DOHH2 (cell line): ENCODE results near the gene GDF2.

Experiments used
- H3F3A ChIP-seq: fragments of 200-600 bp; sonication (generic), shearing (Covaris generic); 2 replicates; pipeline ENCODE4 v1.6.0; 2016; ENCODE audit warnings: antibody characterized with exemption, mild to moderate bottlenecking; ENCODE audit not compliant: control insufficient read depth, insufficient read depth
- H3K27ac ChIP-seq: fragments of 200-600 bp; sonication (generic); 2 replicates; pipeline ENCODE4 v1.5.1; 2014; ENCODE audit warnings: low read depth, mild to moderate bottlenecking, low read length, moderate library complexity
- H3K27me3 ChIP-seq: fragments of 200-600 bp; sonication (generic); 2 replicates; pipeline ENCODE4 v1.6.1; 2014; ENCODE audit warnings: mild to moderate bottlenecking, low read length, mixed read lengths; ENCODE audit not compliant: control insufficient read depth
- H3K36me3 ChIP-seq: fragments of 200-600 bp; sonication (generic); 2 replicates; pipeline ENCODE4 v1.6.1; 2014; ENCODE audit warnings: mild to moderate bottlenecking, low read length, moderate library complexity, mixed read lengths; ENCODE audit not compliant: control insufficient read depth
- H3K4me1 ChIP-seq: fragments of 200-600 bp; sonication (generic); 2 replicates; pipeline ENCODE4 v1.6.1; 2014; ENCODE audit warnings: mild to moderate bottlenecking, low read length, mixed read lengths; ENCODE audit not compliant: control insufficient read depth
- H3K4me2 ChIP-seq: fragments of 200-600 bp; sonication (generic); 2 replicates; pipeline ENCODE4 v1.6.0; 2014; ENCODE audit warnings: mild to moderate bottlenecking, low read length, moderate library complexity
- H3K4me3 ChIP-seq: fragments of 200-600 bp; sonication (generic); 2 replicates; pipeline ENCODE4 v1.5.1; 2014; ENCODE audit warnings: mild to moderate bottlenecking, low read length, mixed read lengths
- H3K79me2 ChIP-seq: fragments of 200-600 bp; sonication (generic); 2 replicates; pipeline ENCODE4 v1.6.1; 2014; ENCODE audit warnings: mild to moderate bottlenecking, low read length, mixed read lengths; ENCODE audit not compliant: control insufficient read depth
- H3K9me2 ChIP-seq: fragments of 200-600 bp; sonication (generic); replicated peaks from 2 replicates; pipeline ENCODE4 v1.6.1; 2014; ENCODE audit warnings: mild to moderate bottlenecking, low read length, mixed read lengths; ENCODE audit not compliant: control insufficient read depth
- H3K9me3 ChIP-seq: fragments of 200-600 bp; sonication (generic); 2 replicates; pipeline ENCODE4 v1.6.1; 2014; ENCODE audit warnings: antibody characterized with exemption, low read length, mixed read lengths; ENCODE audit not compliant: control insufficient read depth, insufficient read depth
- H4K20me1 ChIP-seq: fragments of 200-600 bp; sonication (generic); 2 replicates; pipeline ENCODE4 v1.6.0; 2014; ENCODE audit warnings: low read depth, mild to moderate bottlenecking, antibody characterized with exemption, low read length, moderate library complexity; ENCODE audit not compliant: control insufficient read depth, insufficient read depth
- CTCF ChIP-seq: fragments of 200-600 bp; sonication (generic); IDR thresholded peaks from one replicate; pipeline ENCODE4 v1.5.1; 2014; ENCODE audit warnings: antibody characterized with exemption, mild to moderate bottlenecking, low read depth, low read length; ENCODE audit not compliant: poor library complexity, severe bottlenecking
- EZH2phosphoT487 ChIP-seq: fragments of 200-600 bp; sonication (generic); IDR thresholded peaks from 2 replicates; pipeline ENCODE4 v1.6.1; 2017; ENCODE audit warnings: borderline replicate concordance, mild to moderate bottlenecking, antibody characterized with exemption, low read length, moderate library complexity, mixed read lengths

The GDF2 gene

DNA sequence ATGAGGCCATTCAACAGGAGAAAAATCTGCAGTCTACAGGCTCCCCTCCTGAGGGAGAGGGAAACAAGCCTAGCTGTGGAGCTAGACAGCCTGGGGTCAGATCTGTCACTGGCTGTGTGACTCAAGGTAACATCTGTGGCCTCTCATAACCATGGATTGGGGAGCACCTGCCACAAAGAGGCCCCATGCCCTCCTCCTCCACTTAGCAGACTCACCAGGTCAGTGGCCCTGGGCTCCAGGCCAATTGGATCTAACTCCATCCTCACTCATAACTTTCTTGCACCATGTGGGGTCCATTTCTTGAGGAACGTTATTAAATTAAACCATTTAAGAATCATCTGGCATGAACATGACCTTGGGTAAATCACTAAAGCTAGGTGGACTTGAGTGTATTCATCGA is 20.4 kb upstream of the GDF2 start:
- Histone ChIP-seq H3K9me3 (no peaks in the 10 kb centered on the region), H3K4me2 (no peak overlapping the region), H3K36me3 (no peaks in the 10 kb centered on the region), H3K27ac (no peak overlapping the region), H3K4me3 (no peak overlapping the region), H3K27me3 (peaks cover 3% of the 10 kb centered on the region; the same call in 1 of the 2 replicates), H3K9me2 (no peaks in the 10 kb centered on the region), H3K79me2 (no peaks in the 10 kb centered on the region), H4K20me1 (no peaks in the 10 kb centered on the region), H3K4me1 (no peaks in the 10 kb centered on the region), H3F3A (no peaks in the 10 kb centered on the region)
- no peak for TF ChIP-seq EZH2phosphoT487
- no peak for TF ChIP-seq CTCF

DNA sequence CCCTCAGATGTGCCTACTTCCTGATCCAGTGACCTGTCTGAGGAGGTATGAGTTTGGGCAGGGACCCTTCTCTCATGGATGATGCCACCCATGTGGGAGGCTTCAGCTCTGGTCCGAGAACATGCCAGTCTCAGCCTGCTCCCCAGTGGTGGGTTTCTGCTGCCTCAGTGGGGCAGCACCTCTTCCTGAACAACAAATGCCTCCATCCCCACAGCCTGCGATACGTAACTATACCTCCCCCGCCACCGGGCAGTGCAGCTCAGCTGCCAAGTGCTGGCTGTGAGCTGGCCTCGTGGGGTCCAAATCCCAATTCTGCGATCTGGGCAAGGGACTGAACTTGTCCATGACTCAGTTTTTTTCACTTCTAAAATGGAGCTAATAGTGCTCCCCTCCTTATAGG is 19.1 kb upstream of the GDF2 start:
- TF ChIP-seq EZH2phosphoT487 (no peak), CTCF (no peak)
- Histone ChIP-seq H3K4me3 (no peak overlapping the region), H4K20me1 (no peaks in the 10 kb centered on the region), H3K9me3 (no peaks in the 10 kb centered on the region), H3K4me1 (no peaks in the 10 kb centered on the region), H3K79me2 (no peaks in the 10 kb centered on the region), H3K27ac (no peak overlapping the region), H3K4me2 (no peak overlapping the region), H3K36me3 (no peaks in the 10 kb centered on the region), H3F3A (no peaks in the 10 kb centered on the region), H3K9me2 (no peaks in the 10 kb centered on the region), H3K27me3 (no peaks in the 10 kb centered on the region; the same call in 1 of the 2 replicates)

DNA sequence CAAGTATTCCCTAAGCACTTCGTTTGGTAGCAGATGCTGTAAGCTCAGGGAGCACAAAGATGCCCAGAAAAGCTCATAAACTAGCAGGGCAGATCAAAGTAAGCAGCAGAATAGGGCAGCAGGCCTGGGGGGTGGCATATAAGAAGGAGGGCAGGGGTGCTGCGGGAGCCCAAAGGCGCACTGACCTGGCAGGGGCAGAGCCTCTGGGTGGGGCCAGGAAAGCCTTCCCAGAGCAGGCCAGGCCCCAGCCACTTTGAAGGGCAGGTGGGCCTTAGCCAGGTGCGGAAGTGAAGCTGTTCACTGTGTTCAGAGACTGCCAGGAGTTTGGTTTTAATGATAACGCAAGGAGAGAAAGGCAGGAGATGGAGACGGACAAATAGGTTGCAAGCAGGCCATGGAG is 18.4 kb upstream of the GDF2 start:
- no peak overlapping the region for H3K4me2 ChIP-seq
- no peaks in the 10 kb centered on the region for H3K36me3 ChIP-seq
- no peak overlapping the region for H3K4me3 ChIP-seq
- H3F3A ChIP-seq: no peaks in the 10 kb centered on the region
- no peaks in the 10 kb centered on the region for H3K4me1 ChIP-seq
- no peaks in the 10 kb centered on the region; the same call in 1 of the 2 replicates for H3K27me3 ChIP-seq
- no peaks in the 10 kb centered on the region for H4K20me1 ChIP-seq
- no peak overlapping the region for H3K27ac ChIP-seq
- no peaks in the 10 kb centered on the region for H3K9me2 ChIP-seq
- no peaks in the 10 kb centered on the region for H3K9me3 ChIP-seq
- no peaks in the 10 kb centered on the region for H3K79me2 ChIP-seq
- TF ChIP-seq EZH2phosphoT487 (no peak), CTCF (no peak)

DNA sequence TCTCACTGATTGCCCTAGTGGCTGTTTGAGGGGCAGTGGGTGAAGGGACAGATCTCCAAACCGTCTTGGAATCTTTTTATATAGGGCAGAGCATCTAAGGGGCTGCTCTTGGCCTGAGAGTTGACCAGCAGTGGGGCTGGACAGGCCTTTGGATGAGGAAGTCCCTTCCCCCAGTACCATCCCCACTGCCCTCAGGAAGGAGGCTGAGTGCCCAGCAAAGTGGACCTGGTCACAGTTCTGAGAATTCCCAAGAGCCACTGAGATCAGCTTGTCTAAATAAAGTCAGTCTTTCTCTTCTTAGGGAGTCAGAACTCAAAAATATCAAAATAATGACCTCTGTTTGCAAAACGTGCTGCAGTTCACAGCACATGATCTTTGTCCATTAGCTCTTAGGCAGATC is 16.7 kb upstream of the GDF2 start:
- H4K20me1 ChIP-seq: no peaks in the 10 kb centered on the region
- no peaks in the 10 kb centered on the region for H3F3A ChIP-seq
- H3K4me1 ChIP-seq: no peaks in the 10 kb centered on the region
- no peaks in the 10 kb centered on the region for H3K9me2 ChIP-seq
- TF ChIP-seq CTCF (no peak), EZH2phosphoT487 (no peak)
- no peaks in the 10 kb centered on the region for H3K9me3 ChIP-seq
- no peaks in the 10 kb centered on the region for H3K27me3 ChIP-seq
- H3K79me2 ChIP-seq: no peaks in the 10 kb centered on the region
- no peak overlapping the region for H3K4me3 ChIP-seq
- H3K27ac ChIP-seq: no peak overlapping the region
- no peaks in the 10 kb centered on the region for H3K36me3 ChIP-seq
- H3K4me2 ChIP-seq: no peak overlapping the region
